Measurements from ENCODE around the gene GPRASP2. TPM values are rescaled to one million over a fixed set of nuclear protein-coding genes. Genes with fewer than 3 reads are reported as not detected.

Gene GPRASP2
- total RNA-seq, 6 experiments from 2014 or later = 3.4 to 8.3 (median 5.8) TPM

DNA sequence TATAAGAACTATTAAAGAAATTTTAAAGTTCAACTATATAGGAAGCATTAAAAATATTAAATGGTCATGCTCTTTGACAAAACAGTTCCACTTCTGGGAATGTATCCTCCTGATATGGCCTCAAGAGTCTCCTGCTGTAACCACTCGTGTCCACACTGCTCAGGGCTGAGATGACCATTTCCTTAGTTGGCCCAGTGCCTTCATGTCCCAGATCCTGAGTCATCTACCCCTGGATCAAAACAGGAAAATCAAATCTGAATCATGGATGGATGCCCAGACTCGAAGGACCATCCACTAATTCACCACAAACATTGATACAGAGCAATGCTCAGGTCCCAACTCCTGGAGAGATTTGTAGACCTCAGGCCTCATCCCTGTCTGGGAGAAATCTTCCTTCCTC is 53.0 kb downstream of the GPRASP2 start:
- ATAC-seq = peak; percentile 36 to 75 (median 64)
- no peaks in the 10 kb centered on the region for H3K4me1 ChIP-seq
- H3K36me3 ChIP-seq = no peaks in the 10 kb centered on the region
- no peaks in the 10 kb centered on the region for H3K27me3 ChIP-seq
- no peak for DNase-seq
- 38% methylated on average over 2 of the region's 2 CpGs for WGBS (ENCODE audit: insufficient coverage, low coverage, low lambda C conversion rate, missing lambda C conversion rate)
- TF ChIP-seq CTCF (IDR thresholded peaks at IDR 0.05) (no peak), POLR2A (IDR thresholded peaks at IDR 0.05) (no peak)
- H3K9me3 ChIP-seq = no peaks in the 10 kb centered on the region
- no peak overlapping the region for H3K27ac ChIP-seq
- H3K4me3 ChIP-seq = no peak overlapping the region
- intact Hi-C loops (cut with DNase I) = no loop called here

GRCh38 chrX:102765809-102766208 is 53.6 kb downstream of the GPRASP2 start:
- 41% methylated on average over 4 of the region's 4 CpGs for WGBS (ENCODE audit: insufficient coverage, low coverage, low lambda C conversion rate, missing lambda C conversion rate)
- intact Hi-C loops (cut with DNase I) = no loop called here
- ATAC-seq (peak in 1 of 4 donors; percentile 23), DNase-seq (no peak)
- Histone ChIP-seq H3K27me3 (no peaks in the 10 kb centered on the region), H3K27ac (no peak overlapping the region), H3K4me1 (no peaks in the 10 kb centered on the region), H3K4me3 (no peak overlapping the region), H3K9me3 (no peaks in the 10 kb centered on the region), H3K36me3 (no peaks in the 10 kb centered on the region)
- no peak for TF ChIP-seq CTCF (IDR thresholded peaks at IDR 0.05)
- TF ChIP-seq POLR2A (IDR thresholded peaks at IDR 0.05) = no peak

GRCh38 chrX:102767287-102767686 is 55.0 kb downstream of the GPRASP2 start:
- Histone ChIP-seq H3K4me1 (no peaks in the 10 kb centered on the region), H3K27ac (no peak overlapping the region), H3K9me3 (no peaks in the 10 kb centered on the region), H3K36me3 (no peaks in the 10 kb centered on the region), H3K4me3 (no peak overlapping the region), H3K27me3 (no peaks in the 10 kb centered on the region)
- TF ChIP-seq CTCF (IDR thresholded peaks at IDR 0.05) (no peak), POLR2A (IDR thresholded peaks at IDR 0.05) (no peak)
- ATAC-seq (no peak), DNase-seq (no peak)
- WGBS (ENCODE audit: insufficient coverage, low coverage, low lambda C conversion rate, missing lambda C conversion rate) = 83% methylated on average over 1 of the region's 1 CpG
- intact Hi-C loops (cut with DNase I) = no loop called here

Small RNA genes within 50 kb of the gene (small RNA-seq; reads per million reads assigned to genes)
- 0 reads per million in 2 experiments for gene RNU6-589P

Other genes with a start within 250 kb of the GPRASP2 start
- gene TCP11X2, start 240.6 kb upstream of the GPRASP2 start, total RNA-seq = not detected
- gene TMSB15A, start 195.7 kb upstream of the GPRASP2 start, total RNA-seq = not detected
- 1 to 10 TPM; 4.6 to 8.9 (median 5.7) TPM for gene ARMCX5, start 112.9 kb upstream of the GPRASP2 start, total RNA-seq
- gene GPRASP1, start 61.0 kb upstream of the GPRASP2 start, total RNA-seq = 1 to 10 TPM in 4 of 6 experiments, under 1 TPM in 2; 0.61 to 1.8 (median 1.4) TPM
- 1 to 10 TPM; 1.7 to 3.4 (median 2.2) TPM for gene GPRASP3, start 8.3 kb downstream of the GPRASP2 start, total RNA-seq
- gene RAB40AL, start 224.8 kb downstream of the GPRASP2 start, total RNA-seq = under 1 TPM; 0.25 to 0.64 (median 0.41) TPM

Measured in right lobe of liver (tissue), 6 donors.